Neural cell (in vitro differentiated cells): ENCODE data around the gene SCGB1D2. TPM values are rescaled to one million over a fixed set of nuclear protein-coding genes. Genes with fewer than 3 reads are reported as not detected.

Source experiments
- H2AFZ ChIP-seq: fragments of 200-600, 300-800 bp; sonication (generic), shearing (Covaris generic); 2 replicates; pipeline ENCODE4 v1.6.0; 2014; ENCODE audit warnings: low read depth, mild to moderate bottlenecking, antibody characterized with exemption, low read length, moderate library complexity
- H3F3A ChIP-seq: fragments of 200-600 bp; shearing (Covaris generic); 2 replicates; pipeline ENCODE4 v1.6.1; 2016; ENCODE audit warnings: mild to moderate bottlenecking, moderate library complexity, mixed read lengths, antibody characterized with exemption, low read length; ENCODE audit not compliant: insufficient read depth, poor library complexity, severe bottlenecking
- H3K27ac ChIP-seq: fragments of 200-600, 300-800 bp; sonication (generic), shearing (Covaris generic); 2 replicates; pipeline ENCODE4 v1.5.1; 2014; ENCODE audit warnings: mild to moderate bottlenecking, low read length, moderate library complexity
- H3K27me3 ChIP-seq: fragments of 300-800, 200-600 bp; sonication (generic), shearing (Covaris generic); 2 replicates; pipeline ENCODE4 v1.6.0; 2014; ENCODE audit warnings: mild to moderate bottlenecking, low read depth, low read length, moderate library complexity; ENCODE audit not compliant: insufficient read depth
- H3K36me3 ChIP-seq: fragments of 300-800, 200-600 bp; sonication (generic), shearing (Covaris generic); 2 replicates; pipeline ENCODE4 v1.5.1; 2014; ENCODE audit warnings: mild to moderate bottlenecking, antibody characterized with exemption, low read length, moderate library complexity; ENCODE audit not compliant: insufficient read depth
- H3K4me2 ChIP-seq: fragments of 300-800, 200-600 bp; sonication (generic), shearing (Covaris generic); 2 replicates; pipeline ENCODE4 v1.6.0; 2014; ENCODE audit warnings: mild to moderate bottlenecking, low read length
- H3K4me3 ChIP-seq: fragments of 300-800, 200-600 bp; sonication (generic), shearing (Covaris generic); 2 replicates; pipeline ENCODE4 v1.5.1; 2014; ENCODE audit warnings: mild to moderate bottlenecking, low read length, moderate library complexity
- H3K79me2 ChIP-seq: fragments of 200-600 bp; shearing (Covaris generic); replicated peaks from 2 replicates; pipeline ENCODE4 v1.6.0; 2014; ENCODE audit warnings: mild to moderate bottlenecking, low read length, moderate library complexity; ENCODE audit not compliant: insufficient read depth
- H3K9ac ChIP-seq: fragments of 300-800, 200-600 bp; sonication (generic), shearing (Covaris generic); 2 replicates; pipeline ENCODE4 v1.6.1; 2016; ENCODE audit warnings: mild to moderate bottlenecking, low read length, mixed read lengths
- H3K9me2 ChIP-seq: fragments of 200-600 bp; shearing (Covaris generic); 2 replicates; pipeline ENCODE4 v1.6.1; 2016; ENCODE audit warnings: mild to moderate bottlenecking, low read length, mixed read lengths; ENCODE audit not compliant: insufficient read depth
- H3K9me3 ChIP-seq: fragments of 200-600, 300-800 bp; sonication (generic), shearing (Covaris generic); 2 replicates; pipeline ENCODE4 v1.6.1; 2016; ENCODE audit warnings: mild to moderate bottlenecking, mixed run types, low read length, moderate library complexity, mixed read lengths
- H4K20me1 ChIP-seq: fragments of 200-600 bp; shearing (Covaris generic); 2 replicates; pipeline ENCODE4 v1.6.1; 2016; ENCODE audit warnings: mild to moderate bottlenecking, mixed run types; ENCODE audit not compliant: insufficient read depth
- CTCF ChIP-seq: fragments of 450-650 bp; IDR thresholded peaks from 2 replicates; pipeline ENCODE4 v1.5.1; 2014; ENCODE audit warnings: antibody characterized with exemption, mild to moderate bottlenecking, moderate library complexity; ENCODE audit not compliant: poor library complexity, severe bottlenecking
- EP300 ChIP-seq: fragments of 450-650 bp; conservative IDR thresholded peaks from 2 replicates; pipeline ENCODE4 v1.6.1; 2014; ENCODE audit warnings: antibody characterized with exemption, mild to moderate bottlenecking, moderate library complexity; ENCODE audit not compliant: poor library complexity, severe bottlenecking
- MXI1 ChIP-seq: fragments of 450-650 bp; conservative IDR thresholded peaks from 2 replicates; pipeline ENCODE4 v1.6.1; 2014; ENCODE audit warnings: antibody characterized with exemption, mild to moderate bottlenecking; ENCODE audit not compliant: poor library complexity, severe bottlenecking
- POLR2AphosphoS5 ChIP-seq: IDR thresholded peaks from 2 replicates; pipeline ENCODE4 v1.6.1; 2012
- RAD21 ChIP-seq: fragments of 450-650 bp; conservative IDR thresholded peaks from 2 replicates; pipeline ENCODE4 v1.6.1; 2014; ENCODE audit warnings: antibody characterized with exemption, mild to moderate bottlenecking, moderate library complexity
- REST ChIP-seq: IDR thresholded peaks from 2 replicates; pipeline ENCODE4 v1.6.1; 2012; ENCODE audit warnings: borderline replicate concordance
- SMC3 ChIP-seq: fragments of 450-650 bp; conservative IDR thresholded peaks from 2 replicates; pipeline ENCODE4 v1.6.1; 2014; ENCODE audit warnings: antibody characterized with exemption, mild to moderate bottlenecking, moderate library complexity; ENCODE audit not compliant: poor library complexity
- TAF1 ChIP-seq: IDR thresholded peaks from 2 replicates; pipeline ENCODE4 v1.6.1; 2012; ENCODE audit warnings: low read depth
- polyA plus RNA-seq: library from polyadenylated mRNA; depleted of rRNA; stranded (reverse); fragments of >200 nt; gene quantifications from 2 replicates; pipeline ENCODE4 v1.2.3, GENCODE V29; 2014

The SCGB1D2 gene
- polyA plus RNA-seq, 1 donor from 2014 or later = not detected

- Histone ChIP-seq H3K9me2 (no peaks in the 10 kb centered on the region), H3K36me3 (no peaks in the 10 kb centered on the region)
Measured at GRCh38 chr11:62266558-62266957, 24.5 kb downstream of the SCGB1D2 start.

GRCh38 chr11:62267050-62267449, 25.0 kb downstream of the SCGB1D2 start:
- no peak overlapping the region for H3K4me3 ChIP-seq
- no peaks in the 10 kb centered on the region for H3F3A ChIP-seq
- H3K36me3 ChIP-seq = no peaks in the 10 kb centered on the region
- no peak overlapping the region for H3K4me2 ChIP-seq
- H4K20me1 ChIP-seq = no peaks in the 10 kb centered on the region
- H3K9me3 ChIP-seq = no peaks in the 10 kb centered on the region
- no peaks in the 10 kb centered on the region for H3K9me2 ChIP-seq
- H3K79me2 ChIP-seq = no peaks in the 10 kb centered on the region
- H3K27me3 ChIP-seq = no peaks in the 10 kb centered on the region
- H3K27ac ChIP-seq = no peak overlapping the region
- no peak overlapping the region for H2AFZ ChIP-seq
- no peak overlapping the region for H3K9ac ChIP-seq
- TF ChIP-seq MXI1 = no peak
- TF ChIP-seq REST = no peak
- TF ChIP-seq RAD21 = no peak
- TF ChIP-seq EP300 = no peak
- TF ChIP-seq TAF1 = no peak
- TF ChIP-seq CTCF = no peak
- TF ChIP-seq SMC3 = no peak

More at GRCh38 chr11:62266558-62266957, 24.5 kb downstream of the SCGB1D2 start:
- Histone ChIP-seq H4K20me1 (no peaks in the 10 kb centered on the region), H3K79me2 (no peaks in the 10 kb centered on the region), H3K27me3 (no peaks in the 10 kb centered on the region), H3K9me3 (no peaks in the 10 kb centered on the region), H3F3A (no peaks in the 10 kb centered on the region), H3K9ac (no peak overlapping the region), H2AFZ (no peak overlapping the region), H3K4me2 (no peak overlapping the region), H3K4me3 (no peak overlapping the region), H3K27ac (no peak overlapping the region)
- TF ChIP-seq REST (no peak), POLR2AphosphoS5 (no peak), MXI1 (no peak), SMC3 (no peak), CTCF (no peak), RAD21 (no peak)
